ENCODE measurements around the gene RMI1.

The RMI1 gene

GRCh38 chr9:83957248-83957513 is 23.4 kb upstream of the RMI1 start:
- no peaks in the 10 kb centered on the region for H3K9me3 ChIP-seq (ENCODE audit: control insufficient read depth, insufficient read depth, low read length)

GRCh38 chr9:83959061-83959460 is 21.5 kb upstream of the RMI1 start:
- Histone ChIP-seq H3K36me3 (ENCODE audit: insufficient read depth, low read length) (no peaks in the 10 kb centered on the region), H3K9ac (ENCODE audit: low read depth, low read length) (no peak overlapping the region), H3K9me3 (ENCODE audit: control insufficient read depth, insufficient read depth, low read length) (no peaks in the 10 kb centered on the region), H3K4me1 (ENCODE audit: insufficient read depth, low read length) (no peaks in the 10 kb centered on the region; the same call in 1 of the 2 replicates)

More at GRCh38 chr9:83957248-83957513, 23.4 kb upstream of the RMI1 start:
- peak overlapping the region; percentile 96 for H3K9ac ChIP-seq (ENCODE audit: low read depth, low read length)
- no peaks in the 10 kb centered on the region for H3K36me3 ChIP-seq (ENCODE audit: insufficient read depth, low read length)
- no peaks in the 10 kb centered on the region; the same call in 1 of the 2 replicates for H3K4me1 ChIP-seq (ENCODE audit: insufficient read depth, low read length)

GRCh38 chr9:83960991-83961390 is 19.6 kb upstream of the RMI1 start:
- H3K9me3 ChIP-seq (ENCODE audit: control insufficient read depth, insufficient read depth, low read length), result no peaks in the 10 kb centered on the region
- H3K4me1 ChIP-seq (ENCODE audit: insufficient read depth, low read length), result no peaks in the 10 kb centered on the region; the same call in 1 of the 2 replicates
- H3K36me3 ChIP-seq (ENCODE audit: insufficient read depth, low read length), result no peaks in the 10 kb centered on the region
- no peak overlapping the region for H3K9ac ChIP-seq (ENCODE audit: low read depth, low read length)

GRCh38 chr9:83962165-83962564 is 18.4 kb upstream of the RMI1 start:
- Histone ChIP-seq H3K36me3 (ENCODE audit: insufficient read depth, low read length) (no peaks in the 10 kb centered on the region), H3K9ac (ENCODE audit: low read depth, low read length) (no peak overlapping the region), H3K4me1 (ENCODE audit: insufficient read depth, low read length) (no peaks in the 10 kb centered on the region; the same call in 1 of the 2 replicates), H3K9me3 (ENCODE audit: control insufficient read depth, insufficient read depth, low read length) (no peaks in the 10 kb centered on the region)

GRCh38 chr9:83964973-83965349 is 15.6 kb upstream of the RMI1 start:
- Histone ChIP-seq H3K9me3 (ENCODE audit: control insufficient read depth, insufficient read depth, low read length) (no peaks in the 10 kb centered on the region), H3K4me1 (ENCODE audit: insufficient read depth, low read length) (no peaks in the 10 kb centered on the region), H3K36me3 (ENCODE audit: insufficient read depth, low read length) (peaks cover 9% of the 10 kb centered on the region), H3K9ac (ENCODE audit: low read depth, low read length) (no peak overlapping the region)

- no peak overlapping the region for H3K9ac ChIP-seq (ENCODE audit: low read depth, low read length)
- no peaks in the 10 kb centered on the region for H3K9me3 ChIP-seq (ENCODE audit: control insufficient read depth, insufficient read depth, low read length)
- H3K4me1 ChIP-seq (ENCODE audit: insufficient read depth, low read length), result no peaks in the 10 kb centered on the region
- peaks cover 12% of the 10 kb centered on the region for H3K36me3 ChIP-seq (ENCODE audit: insufficient read depth, low read length)
These were observed 15.0 kb upstream of the RMI1 start for GRCh38 chr9:83965350-83966208.

- Histone ChIP-seq H3K9me3 (ENCODE audit: control insufficient read depth, insufficient read depth, low read length) (no peaks in the 10 kb centered on the region), H3K9ac (ENCODE audit: low read depth, low read length) (no peak overlapping the region), H3K36me3 (ENCODE audit: insufficient read depth, low read length) (peaks cover 18% of the 10 kb centered on the region), H3K4me1 (ENCODE audit: insufficient read depth, low read length) (no peaks in the 10 kb centered on the region)
These were observed 14.4 kb upstream of the RMI1 start for GRCh38 chr9:83966209-83966582.

- Histone ChIP-seq H3K9me3 (ENCODE audit: control insufficient read depth, insufficient read depth, low read length) (no peaks in the 10 kb centered on the region), H3K9ac (ENCODE audit: low read depth, low read length) (no peak overlapping the region), H3K4me1 (ENCODE audit: insufficient read depth, low read length) (no peaks in the 10 kb centered on the region), H3K36me3 (ENCODE audit: insufficient read depth, low read length) (peaks cover 25% of the 10 kb centered on the region)
These were observed 13.5 kb upstream of the RMI1 start for GRCh38 chr9:83967073-83967472.

- H3K9me3 ChIP-seq (ENCODE audit: control insufficient read depth, insufficient read depth, low read length), result no peaks in the 10 kb centered on the region
- H3K36me3 ChIP-seq (ENCODE audit: insufficient read depth, low read length), result peaks cover 44% of the 10 kb centered on the region
- H3K4me1 ChIP-seq (ENCODE audit: insufficient read depth, low read length), result no peaks in the 10 kb centered on the region
- no peak overlapping the region for H3K9ac ChIP-seq (ENCODE audit: low read depth, low read length)
These were observed 11.0 kb upstream of the RMI1 start for GRCh38 chr9:83969602-83970001.

GRCh38 chr9:83971485-83971884 is 9.1 kb upstream of the RMI1 start:
- H3K9ac ChIP-seq (ENCODE audit: low read depth, low read length), result no peak overlapping the region
- H3K4me1 ChIP-seq (ENCODE audit: insufficient read depth, low read length), result no peaks in the 10 kb centered on the region
- H3K36me3 ChIP-seq (ENCODE audit: insufficient read depth, low read length), result peaks cover 62% of the 10 kb centered on the region
- H3K9me3 ChIP-seq (ENCODE audit: control insufficient read depth, insufficient read depth, low read length), result no peaks in the 10 kb centered on the region

- H3K9ac ChIP-seq (ENCODE audit: low read depth, low read length), result no peak overlapping the region
- peaks cover 66% of the 10 kb centered on the region for H3K36me3 ChIP-seq (ENCODE audit: insufficient read depth, low read length)
- peaks cover 2% of the 10 kb centered on the region; the same call in 1 of the 2 replicates for H3K4me1 ChIP-seq (ENCODE audit: insufficient read depth, low read length)
- H3K9me3 ChIP-seq (ENCODE audit: control insufficient read depth, insufficient read depth, low read length), result no peaks in the 10 kb centered on the region
These were observed 8.3 kb upstream of the RMI1 start for GRCh38 chr9:83972286-83972685.

GRCh38 chr9:83975300-83975699 is 5.3 kb upstream of the RMI1 start:
- Histone ChIP-seq H3K4me1 (ENCODE audit: insufficient read depth, low read length) (peaks cover 8% of the 10 kb centered on the region), H3K36me3 (ENCODE audit: insufficient read depth, low read length) (peaks cover 61% of the 10 kb centered on the region), H3K9ac (ENCODE audit: low read depth, low read length) (no peak overlapping the region), H3K9me3 (ENCODE audit: control insufficient read depth, insufficient read depth, low read length) (no peaks in the 10 kb centered on the region)

- peaks cover 51% of the 10 kb centered on the region for H3K36me3 ChIP-seq (ENCODE audit: insufficient read depth, low read length)
- peaks cover 8% of the 10 kb centered on the region for H3K4me1 ChIP-seq (ENCODE audit: insufficient read depth, low read length)
- no peak overlapping the region for H3K9ac ChIP-seq (ENCODE audit: low read depth, low read length)
- no peaks in the 10 kb centered on the region for H3K9me3 ChIP-seq (ENCODE audit: control insufficient read depth, insufficient read depth, low read length)
These were observed 4.2 kb upstream of the RMI1 start for GRCh38 chr9:83976372-83976771.

- no peaks in the 10 kb centered on the region for H3K9me3 ChIP-seq (ENCODE audit: control insufficient read depth, insufficient read depth, low read length)
- H3K4me1 ChIP-seq (ENCODE audit: insufficient read depth, low read length), result peaks cover 8% of the 10 kb centered on the region
- H3K9ac ChIP-seq (ENCODE audit: low read depth, low read length), result peak overlapping the region; percentile 100; the same call in 1 of the 2 replicates
- peaks cover 44% of the 10 kb centered on the region for H3K36me3 ChIP-seq (ENCODE audit: insufficient read depth, low read length)
These were observed 3.4 kb upstream of the RMI1 start for GRCh38 chr9:83977196-83977595.

- Histone ChIP-seq H3K9ac (ENCODE audit: low read depth, low read length) (peak overlapping the region; percentile 100), H3K4me1 (ENCODE audit: insufficient read depth, low read length) (peaks cover 8% of the 10 kb centered on the region), H3K36me3 (ENCODE audit: insufficient read depth, low read length) (peaks cover 28% of the 10 kb centered on the region)
These were observed 1.4 kb upstream of the RMI1 start for GRCh38 chr9:83978992-83979811.

More at GRCh38 chr9:83978992-83979811, 1.4 kb upstream of the RMI1 start:
- H3K9me3 ChIP-seq (ENCODE audit: control insufficient read depth, insufficient read depth, low read length), result no peaks in the 10 kb centered on the region
